HG02852 (cell line): ENCODE results near the gene PHACTR3.
A peak's percentile ranks its signal among the peaks of the same experiment; 100 is the strongest.
"Not testable (repeated sequence)": the region's sequence is repeated elsewhere in the genome, so short reads cannot be mapped to it uniquely, and the experiment has no call there.

ENCODE experiments used
- ATAC-seq: cut with Tn5 transposase; IDR thresholded peaks from one replicate; pipeline ENCODE4 v1.9.1; 2021; ENCODE audit warnings: mild to moderate bottlenecking, moderate library complexity; ENCODE audit not compliant: unreplicated experiment

The PHACTR3 gene

GRCh38 chr20:59835448-59836395 lies 231.4 kb downstream of the PHACTR3 start:
- no peak for ATAC-seq

GRCh38 chr20:59836767-59837166 lies 232.4 kb downstream of the PHACTR3 start:
- no peak for ATAC-seq

DNA sequence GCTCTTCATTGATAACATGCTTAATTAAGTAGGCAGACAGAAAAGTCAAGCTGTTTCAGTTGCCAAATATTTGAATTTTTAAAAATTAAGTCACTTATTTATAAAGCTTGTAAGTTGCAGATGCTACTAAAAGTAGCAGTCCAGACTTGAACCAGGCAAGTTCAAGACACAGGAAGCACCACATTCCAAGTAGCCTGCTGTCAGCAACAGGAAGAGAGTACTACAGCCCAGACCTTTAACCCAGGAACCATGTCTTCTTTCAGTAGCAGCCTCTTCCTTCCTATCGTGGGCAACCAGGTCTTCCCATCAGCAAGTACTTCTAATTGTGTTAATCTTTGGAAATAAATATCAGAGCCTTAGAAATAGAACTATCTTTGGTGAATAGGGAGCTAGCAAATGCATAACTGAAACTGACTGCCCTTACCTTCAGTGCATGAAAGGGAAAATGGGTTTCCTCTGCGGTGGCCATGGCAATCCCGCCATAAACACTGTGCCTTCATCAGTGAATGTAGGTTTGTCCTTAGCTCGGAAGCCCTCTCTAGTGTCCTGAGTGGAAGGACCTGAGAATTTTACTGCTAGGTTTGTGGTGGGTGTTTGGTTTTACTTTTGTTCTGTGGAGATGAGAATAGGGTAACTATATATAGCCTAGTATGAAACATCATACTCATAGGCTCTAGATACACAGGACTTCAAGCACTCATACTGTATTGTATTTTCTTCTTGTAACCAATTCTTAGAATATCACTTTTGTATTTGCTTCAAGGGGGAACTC lies 233.5 kb downstream of the PHACTR3 start:
- peak; percentile 82 for ATAC-seq

- no peak for ATAC-seq
Measured at GRCh38 chr20:59839400-59839799, 235.1 kb downstream of the PHACTR3 start.

DNA sequence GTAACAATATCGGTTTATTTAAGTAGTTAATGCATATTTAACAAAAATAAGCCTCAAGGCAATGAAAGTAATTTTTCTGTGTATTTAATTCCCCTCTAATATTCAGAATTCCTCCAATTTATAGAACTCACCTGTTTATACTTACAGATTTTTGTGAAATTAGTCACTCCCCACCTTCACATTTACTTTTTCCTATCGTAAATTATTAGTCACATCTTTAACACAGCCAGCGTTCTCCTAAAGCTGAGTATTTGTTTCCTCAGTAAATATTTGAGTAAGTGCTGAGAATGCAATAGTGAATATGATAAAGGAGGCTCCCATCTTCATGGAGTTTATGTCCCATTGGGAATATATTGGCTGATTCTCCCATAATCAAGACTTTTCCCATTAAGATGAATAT lies 241.1 kb downstream of the PHACTR3 start:
- no peak for ATAC-seq

DNA sequence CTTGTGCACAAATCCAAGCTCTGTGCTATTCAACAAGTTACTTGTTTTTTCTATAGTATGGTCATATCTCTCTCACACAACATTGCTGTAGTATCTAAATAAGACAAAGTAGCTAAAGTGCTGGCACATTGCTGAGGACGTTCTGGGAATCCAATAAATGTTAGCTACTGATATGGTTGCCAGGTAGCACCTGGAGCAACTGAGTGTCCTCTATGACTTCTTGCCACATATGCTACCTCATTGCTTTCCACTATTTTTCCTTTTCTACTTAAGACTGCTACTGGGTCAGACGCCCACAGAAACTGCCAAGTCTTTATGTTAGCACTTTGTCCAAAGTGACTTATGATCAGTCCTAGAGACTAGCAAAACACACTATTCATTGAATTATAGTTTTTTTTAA lies 243.8 kb downstream of the PHACTR3 start:
- no peak for ATAC-seq

DNA sequence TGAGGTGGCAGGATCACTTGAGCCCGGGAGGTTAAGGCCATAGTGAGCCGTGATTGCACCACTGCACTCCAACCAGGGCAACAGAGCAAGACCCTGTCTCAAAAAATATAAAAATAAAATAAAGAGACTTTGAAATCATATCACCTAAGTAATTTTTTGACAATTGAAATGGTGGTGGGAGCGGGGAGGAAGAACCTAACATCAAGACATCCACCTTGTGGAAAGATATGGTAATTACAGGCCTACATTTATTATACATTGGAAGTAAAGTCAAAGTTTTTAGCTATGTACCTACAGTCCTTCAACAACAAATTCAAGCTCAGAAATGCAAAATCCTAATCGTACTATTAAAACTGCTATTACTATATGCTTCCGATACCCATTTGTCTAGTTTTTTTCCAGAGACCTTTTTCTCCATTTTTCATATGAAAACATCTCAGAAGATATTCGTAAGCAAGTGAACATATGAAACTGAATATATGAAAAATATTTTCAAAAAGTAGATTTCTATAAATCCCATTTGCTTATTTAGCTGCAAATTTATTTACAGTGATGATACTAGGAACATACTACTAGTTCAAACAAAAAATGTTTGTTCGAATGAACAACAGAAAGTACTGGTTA lies 245.8 kb downstream of the PHACTR3 start:
- ATAC-seq = no peak

DNA sequence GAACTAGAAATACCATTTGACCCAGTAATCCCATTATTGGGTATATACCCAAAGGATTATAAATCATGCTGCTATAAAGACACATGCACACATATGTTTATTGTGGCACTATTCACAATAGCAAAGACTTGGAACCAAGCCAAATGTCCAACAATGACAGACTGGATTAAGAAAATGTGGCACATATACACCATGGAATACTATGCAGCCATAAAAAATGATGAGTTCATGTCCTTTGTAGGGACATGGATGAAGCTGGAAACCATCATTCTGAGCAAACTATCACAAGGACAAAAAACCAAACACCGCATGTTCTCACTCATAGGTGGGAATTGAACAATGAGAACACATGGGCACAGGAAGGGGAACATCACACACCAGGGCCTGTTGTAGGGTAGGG lies 252.2 kb downstream of the PHACTR3 start:
- not testable (repeated sequence) for ATAC-seq

- ATAC-seq = not testable (repeated sequence)
Measured at GRCh38 chr20:59856941-59857340, 252.6 kb downstream of the PHACTR3 start.

- no peak for ATAC-seq
Measured at GRCh38 chr20:59857966-59858365, 253.6 kb downstream of the PHACTR3 start.

GRCh38 chr20:59858425-59858824 lies 254.1 kb downstream of the PHACTR3 start:
- no peak for ATAC-seq

DNA sequence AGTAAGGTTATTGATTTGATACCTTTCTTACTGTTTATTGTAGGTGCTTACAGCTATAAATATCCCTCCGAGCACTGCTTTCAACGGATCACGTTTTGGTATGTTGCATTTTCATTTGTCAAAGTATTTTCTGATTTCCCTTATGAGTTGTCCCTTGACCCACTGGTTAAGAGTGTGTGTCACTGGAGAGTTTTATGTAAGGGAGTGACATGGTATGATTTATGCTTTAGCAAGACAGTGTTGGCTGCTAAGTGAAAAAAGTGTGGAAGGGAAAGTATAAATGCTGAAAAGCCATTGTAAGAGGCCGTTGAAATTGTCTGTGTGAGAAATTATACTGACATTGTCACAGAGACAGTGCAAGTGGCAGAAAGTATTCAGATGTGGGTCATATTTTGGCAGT lies 257.1 kb downstream of the PHACTR3 start:
- ATAC-seq = no peak

DNA sequence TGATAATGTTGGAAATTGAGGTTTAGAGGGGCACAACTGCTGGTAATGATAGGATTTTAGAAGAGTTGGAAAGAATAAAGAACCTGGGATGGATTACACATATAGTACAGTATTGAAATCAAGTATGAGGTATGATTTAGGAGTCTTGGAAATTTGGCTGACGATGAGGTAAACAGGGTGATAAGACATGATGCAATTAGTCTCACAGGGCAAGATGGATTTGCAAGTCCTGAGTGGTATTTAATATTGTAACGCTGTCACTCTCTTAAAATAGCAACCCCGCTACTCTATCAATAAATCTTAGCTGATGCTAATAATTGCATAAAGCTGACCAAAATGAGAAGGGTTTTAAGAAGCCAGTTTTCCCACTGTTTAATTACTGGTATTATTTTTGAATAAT lies 258.7 kb downstream of the PHACTR3 start:
- no peak for ATAC-seq

- no peak for ATAC-seq
Measured at GRCh38 chr20:59864726-59865125, 260.4 kb downstream of the PHACTR3 start.

- ATAC-seq = no peak
Measured at GRCh38 chr20:59866338-59866737, 262.0 kb downstream of the PHACTR3 start.

DNA sequence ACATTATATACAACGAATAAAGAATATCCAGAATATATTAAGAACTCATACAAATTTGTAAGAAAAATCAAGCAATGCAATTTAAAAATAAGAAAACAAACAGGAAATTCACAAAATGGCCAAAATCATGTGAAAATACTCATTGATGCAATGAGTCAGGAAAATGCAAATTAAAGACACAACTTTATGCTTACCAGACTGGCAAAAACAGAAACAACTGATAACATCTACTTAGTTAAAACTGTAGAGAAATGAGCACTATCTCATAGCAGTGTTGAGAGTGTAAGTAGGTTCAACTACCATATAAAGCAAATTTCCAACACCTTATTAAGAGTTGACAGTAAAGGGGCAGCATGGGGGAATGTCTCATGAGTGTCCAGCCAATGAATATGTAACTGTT lies 266.8 kb downstream of the PHACTR3 start:
- ATAC-seq = no peak

DNA sequence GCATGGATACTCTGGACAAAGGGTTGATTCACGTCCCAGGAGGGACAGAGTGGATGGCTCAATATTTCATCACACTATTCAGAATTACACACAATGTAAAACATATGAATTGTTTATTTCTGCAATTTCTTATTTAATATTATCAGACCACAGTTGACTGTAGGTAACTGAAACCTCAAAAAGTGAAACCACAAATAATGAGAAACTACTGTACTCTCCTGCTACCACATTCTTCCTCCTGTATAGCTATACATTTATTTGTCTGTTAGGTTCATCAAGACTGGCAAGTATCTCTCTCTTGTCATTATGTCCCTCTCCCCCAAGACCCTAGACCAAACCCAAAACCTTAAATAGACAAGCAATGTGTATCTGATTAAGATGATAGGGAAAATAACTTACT lies 269.1 kb downstream of the PHACTR3 start:
- no peak for ATAC-seq

DNA sequence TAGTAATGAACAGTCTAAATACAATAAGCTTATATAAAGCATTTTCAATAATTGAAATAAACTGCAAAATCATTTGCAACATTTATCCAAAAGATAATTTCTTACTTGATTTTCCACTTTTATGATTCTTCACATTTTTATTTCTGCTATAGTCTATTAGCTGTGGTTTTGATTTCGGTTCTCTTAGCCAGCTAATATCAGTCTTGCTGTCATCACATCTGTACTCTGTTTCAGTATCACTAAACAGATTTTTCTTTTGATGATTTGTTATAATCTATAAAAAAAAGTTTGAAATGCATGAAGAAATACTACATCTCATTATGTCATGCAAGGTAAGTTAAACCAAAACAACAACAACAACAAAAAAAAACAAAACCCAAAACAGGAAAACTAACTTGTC lies 275.9 kb downstream of the PHACTR3 start:
- no peak for ATAC-seq

DNA sequence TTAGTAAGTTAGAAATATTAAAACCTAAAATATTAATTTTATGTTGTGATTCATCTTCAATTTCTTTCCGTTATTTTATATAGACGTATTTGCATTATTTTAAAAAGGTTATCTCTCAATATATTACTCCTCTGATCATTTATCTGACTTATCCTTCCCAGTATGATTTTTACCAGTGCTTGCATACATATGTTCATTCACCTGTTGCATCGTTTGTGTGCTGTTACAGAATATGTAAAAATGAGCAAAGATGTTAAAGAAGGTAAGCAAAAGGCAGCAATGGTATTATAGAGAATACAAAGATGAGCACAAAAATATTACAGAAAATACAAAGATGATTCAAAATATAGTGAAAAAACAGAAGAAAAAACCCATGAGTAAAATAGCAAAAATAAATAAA lies 280.2 kb downstream of the PHACTR3 start:
- ATAC-seq = no peak

- ATAC-seq = no peak
Measured at GRCh38 chr20:59888050-59888449, 283.7 kb downstream of the PHACTR3 start.

- not testable (repeated sequence) for ATAC-seq
Measured at GRCh38 chr20:59890035-59890434, 285.7 kb downstream of the PHACTR3 start.
